Keratinocyte (primary cell): ENCODE data around the gene PPP2R5C.

Experiments
- EZH2 ChIP-seq: IDR thresholded peaks from one replicate; pipeline ENCODE4 v1.6.1; 2012; ENCODE audit warnings: inconsistent platforms, mild to moderate bottlenecking, low read length, moderate library complexity
- TF ChIP-seq, protein P1 (sequence below), 3 experiments: IDR thresholded peaks in 1 of 3; conservative IDR thresholded peaks in 1 of 3; optimal IDR thresholded peaks in 1 of 3; 2 replicates in 2 of 3; 3 replicates in 1 of 3; pipeline versions ENCODE3 to v1.5.1; 2011; ENCODE audit warnings: low read length in 3 of 3, mild to moderate bottlenecking in 3 of 3, moderate library complexity in 2 of 3, control low read depth in 1 of 3, inconsistent platforms in 1 of 3; ENCODE audit not compliant: insufficient read depth in 2 of 3; ENCODE audit errors: extremely low read depth in 1 of 3

DNA sequence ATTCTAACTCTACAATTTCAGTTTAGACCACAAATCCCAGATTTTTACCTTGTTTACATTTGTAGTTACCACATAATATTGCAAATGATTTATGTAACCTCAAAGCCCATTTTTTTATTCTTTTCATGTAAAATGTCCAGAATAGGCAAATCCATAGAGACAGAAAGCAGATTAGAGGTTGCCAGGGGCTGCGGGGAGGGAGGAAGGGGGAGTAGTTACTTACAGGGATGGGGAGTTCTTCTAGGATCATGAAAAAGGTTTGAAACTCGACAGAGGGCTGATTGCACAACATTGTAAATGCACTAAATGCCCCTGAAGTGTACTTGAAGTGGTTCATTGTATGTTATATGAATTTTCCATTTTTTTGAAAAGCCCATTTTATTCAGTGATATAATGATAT lies 66.5 kb downstream of the PPP2R5C start:
- TF ChIP-seq, protein P1, sequence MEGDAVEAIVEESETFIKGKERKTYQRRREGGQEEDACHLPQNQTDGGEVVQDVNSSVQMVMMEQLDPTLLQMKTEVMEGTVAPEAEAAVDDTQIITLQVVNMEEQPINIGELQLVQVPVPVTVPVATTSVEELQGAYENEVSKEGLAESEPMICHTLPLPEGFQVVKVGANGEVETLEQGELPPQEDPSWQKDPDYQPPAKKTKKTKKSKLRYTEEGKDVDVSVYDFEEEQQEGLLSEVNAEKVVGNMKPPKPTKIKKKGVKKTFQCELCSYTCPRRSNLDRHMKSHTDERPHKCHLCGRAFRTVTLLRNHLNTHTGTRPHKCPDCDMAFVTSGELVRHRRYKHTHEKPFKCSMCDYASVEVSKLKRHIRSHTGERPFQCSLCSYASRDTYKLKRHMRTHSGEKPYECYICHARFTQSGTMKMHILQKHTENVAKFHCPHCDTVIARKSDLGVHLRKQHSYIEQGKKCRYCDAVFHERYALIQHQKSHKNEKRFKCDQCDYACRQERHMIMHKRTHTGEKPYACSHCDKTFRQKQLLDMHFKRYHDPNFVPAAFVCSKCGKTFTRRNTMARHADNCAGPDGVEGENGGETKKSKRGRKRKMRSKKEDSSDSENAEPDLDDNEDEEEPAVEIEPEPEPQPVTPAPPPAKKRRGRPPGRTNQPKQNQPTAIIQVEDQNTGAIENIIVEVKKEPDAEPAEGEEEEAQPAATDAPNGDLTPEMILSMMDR (optimal IDR thresholded peaks at IDR 0.05 in 1 of 3, IDR thresholded peaks at IDR 0.05 in 1 of 3, conservative IDR thresholded peaks at IDR 0.05 in 1 of 3; ENCODE audit: extremely low read depth in 1 of 3, insufficient read depth in 2 of 3, low read length in 3 of 3), result no peak
- TF ChIP-seq EZH2, result no peak
